ENCODE measurements around the gene GRK5.

DNA sequence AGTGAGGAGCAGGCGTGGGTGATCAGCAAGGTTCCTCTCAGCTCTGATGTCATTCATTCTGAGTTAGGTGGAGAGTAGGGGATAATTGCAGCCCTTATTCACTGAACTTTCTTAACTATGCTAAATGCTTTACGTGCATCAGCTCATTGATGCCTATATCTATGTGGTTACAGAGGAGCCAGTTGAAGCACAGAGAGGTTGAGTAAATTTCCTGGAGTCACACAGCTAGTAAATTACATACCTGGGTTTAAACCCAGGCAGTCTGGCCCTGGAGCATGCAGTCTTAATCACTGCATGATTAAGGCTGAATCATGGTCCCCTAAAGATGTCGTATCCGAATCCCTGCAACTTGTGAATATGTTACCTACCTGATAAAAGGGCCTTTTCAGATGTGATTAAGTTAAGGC lies 99.6 kb downstream of the GRK5 start:
- TF ChIP-seq, protein P1, sequence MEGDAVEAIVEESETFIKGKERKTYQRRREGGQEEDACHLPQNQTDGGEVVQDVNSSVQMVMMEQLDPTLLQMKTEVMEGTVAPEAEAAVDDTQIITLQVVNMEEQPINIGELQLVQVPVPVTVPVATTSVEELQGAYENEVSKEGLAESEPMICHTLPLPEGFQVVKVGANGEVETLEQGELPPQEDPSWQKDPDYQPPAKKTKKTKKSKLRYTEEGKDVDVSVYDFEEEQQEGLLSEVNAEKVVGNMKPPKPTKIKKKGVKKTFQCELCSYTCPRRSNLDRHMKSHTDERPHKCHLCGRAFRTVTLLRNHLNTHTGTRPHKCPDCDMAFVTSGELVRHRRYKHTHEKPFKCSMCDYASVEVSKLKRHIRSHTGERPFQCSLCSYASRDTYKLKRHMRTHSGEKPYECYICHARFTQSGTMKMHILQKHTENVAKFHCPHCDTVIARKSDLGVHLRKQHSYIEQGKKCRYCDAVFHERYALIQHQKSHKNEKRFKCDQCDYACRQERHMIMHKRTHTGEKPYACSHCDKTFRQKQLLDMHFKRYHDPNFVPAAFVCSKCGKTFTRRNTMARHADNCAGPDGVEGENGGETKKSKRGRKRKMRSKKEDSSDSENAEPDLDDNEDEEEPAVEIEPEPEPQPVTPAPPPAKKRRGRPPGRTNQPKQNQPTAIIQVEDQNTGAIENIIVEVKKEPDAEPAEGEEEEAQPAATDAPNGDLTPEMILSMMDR (IDR thresholded peaks at IDR 0.05 in 4 of 5, conservative IDR thresholded peaks at IDR 0.05 in 1 of 5), result no peak
- no peak for TF ChIP-seq POLR2A (IDR thresholded peaks at IDR 0.05)
